Heart left ventricle (tissue), 13 donors: Measurements from ENCODE around the gene MAGI2.

Source experiments
- POLR2A ChIP-seq, 2 donors: fragments of 450-650 bp; IDR thresholded peaks; one replicate each; pipeline ENCODE4 v1.6.1; 2017; ENCODE audit warnings: antibody characterized with exemption in 2 of 2, mild to moderate bottlenecking in 2 of 2, moderate library complexity in 2 of 2
- TF ChIP-seq, protein P1 (sequence below), 12 donors: fragments of 200-600 bp; sonication (generic) in 4 of 12; IDR thresholded peaks; one replicate each; pipeline versions ENCODE4 v1.5.0 to v1.8.0; 2018 to 2022; ENCODE audit warnings: antibody characterized with exemption in 12 of 12, mild to moderate bottlenecking in 5 of 12
- donor health status: ischemic (EF 13 %, LVEDD 7.1; RV severe dilation, severe dysfunction).
- donor health status: DM: no; HTN: yes; CAD: no.
- donor health status: DM: no; HTN: no; CAD: no.
- donor health status: ischemic (EF 25% LVEDD 6.9; RV normal size, moderate dysfunction).
- donor health status: ischemic (EF 25% LVEDD 5.7; RV mildly dilated, moderate dysfunction).
- donor health status: ischemic (EF 35%, LVEDD 5.7; RV mildly dilated, moderate dysfunction).
- donor health status: nonischemic (EF 11% LVEDD 7.7; RV severe dilation, severe dysfunction).
- donor health status: DM: yes; HTN: yes; CAD: no.
- donor health status: PGD.
- donor health status: ischemic (EF 29% LVEDD 5.4; RV normal size, mild dysfunction).
- donor health status: nonischemic (EF 23%, LVEDD 6.1; RV moderate dilation, normal function).

DNA sequence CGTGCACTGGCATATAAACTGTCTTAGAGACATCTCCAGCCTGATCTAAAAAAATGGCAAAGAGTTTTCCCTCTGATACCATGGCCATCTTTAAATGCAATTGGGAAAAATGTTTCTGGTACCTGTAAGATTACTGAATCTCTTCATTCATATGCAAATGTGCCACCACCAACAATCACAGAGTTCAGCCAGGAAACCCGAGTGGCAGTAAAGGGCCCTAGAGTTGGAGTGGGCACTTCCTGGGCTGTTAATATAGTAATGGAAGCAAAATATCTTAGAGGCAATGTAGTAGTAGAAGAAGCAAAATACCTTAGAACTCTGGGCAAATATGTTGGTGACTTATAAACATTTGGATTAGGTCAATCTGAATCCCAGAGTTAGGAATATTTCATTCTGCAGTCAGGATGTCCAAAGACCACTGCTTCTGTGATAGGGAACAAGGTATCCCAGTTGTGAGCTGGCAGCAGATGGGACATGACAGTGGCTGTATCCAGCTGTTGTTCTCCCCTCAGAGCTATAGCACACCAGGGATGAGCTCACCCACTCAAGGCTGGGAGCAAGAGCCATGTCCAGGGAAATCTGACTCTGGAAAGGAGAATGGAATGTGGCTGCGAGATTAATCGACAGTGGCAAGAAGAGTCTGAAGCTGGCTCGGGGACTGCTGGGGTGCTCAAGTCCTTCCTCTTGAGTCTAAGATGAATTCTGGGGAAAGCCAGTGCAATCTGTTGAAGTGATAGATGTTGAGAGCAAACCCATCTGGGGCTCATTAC lies 1322.8 kb downstream of the MAGI2 start:
- TF ChIP-seq POLR2A (IDR thresholded peaks at IDR 0.05), result no peak
- TF ChIP-seq, protein P1, sequence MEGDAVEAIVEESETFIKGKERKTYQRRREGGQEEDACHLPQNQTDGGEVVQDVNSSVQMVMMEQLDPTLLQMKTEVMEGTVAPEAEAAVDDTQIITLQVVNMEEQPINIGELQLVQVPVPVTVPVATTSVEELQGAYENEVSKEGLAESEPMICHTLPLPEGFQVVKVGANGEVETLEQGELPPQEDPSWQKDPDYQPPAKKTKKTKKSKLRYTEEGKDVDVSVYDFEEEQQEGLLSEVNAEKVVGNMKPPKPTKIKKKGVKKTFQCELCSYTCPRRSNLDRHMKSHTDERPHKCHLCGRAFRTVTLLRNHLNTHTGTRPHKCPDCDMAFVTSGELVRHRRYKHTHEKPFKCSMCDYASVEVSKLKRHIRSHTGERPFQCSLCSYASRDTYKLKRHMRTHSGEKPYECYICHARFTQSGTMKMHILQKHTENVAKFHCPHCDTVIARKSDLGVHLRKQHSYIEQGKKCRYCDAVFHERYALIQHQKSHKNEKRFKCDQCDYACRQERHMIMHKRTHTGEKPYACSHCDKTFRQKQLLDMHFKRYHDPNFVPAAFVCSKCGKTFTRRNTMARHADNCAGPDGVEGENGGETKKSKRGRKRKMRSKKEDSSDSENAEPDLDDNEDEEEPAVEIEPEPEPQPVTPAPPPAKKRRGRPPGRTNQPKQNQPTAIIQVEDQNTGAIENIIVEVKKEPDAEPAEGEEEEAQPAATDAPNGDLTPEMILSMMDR (IDR thresholded peaks at IDR 0.05), result no peak
